ENCODE measurements around the gene SATB1. TPM values are rescaled to one million over a fixed set of nuclear protein-coding genes. Genes with fewer than 3 reads are reported as not detected.
"Not testable (repeated sequence)": the region's sequence is repeated elsewhere in the genome, so short reads cannot be mapped to it uniquely, and the experiment has no call there.

SATB1 gene
- total RNA-seq: 100 to 1,000 TPM; 546 to 561 TPM

DNA sequence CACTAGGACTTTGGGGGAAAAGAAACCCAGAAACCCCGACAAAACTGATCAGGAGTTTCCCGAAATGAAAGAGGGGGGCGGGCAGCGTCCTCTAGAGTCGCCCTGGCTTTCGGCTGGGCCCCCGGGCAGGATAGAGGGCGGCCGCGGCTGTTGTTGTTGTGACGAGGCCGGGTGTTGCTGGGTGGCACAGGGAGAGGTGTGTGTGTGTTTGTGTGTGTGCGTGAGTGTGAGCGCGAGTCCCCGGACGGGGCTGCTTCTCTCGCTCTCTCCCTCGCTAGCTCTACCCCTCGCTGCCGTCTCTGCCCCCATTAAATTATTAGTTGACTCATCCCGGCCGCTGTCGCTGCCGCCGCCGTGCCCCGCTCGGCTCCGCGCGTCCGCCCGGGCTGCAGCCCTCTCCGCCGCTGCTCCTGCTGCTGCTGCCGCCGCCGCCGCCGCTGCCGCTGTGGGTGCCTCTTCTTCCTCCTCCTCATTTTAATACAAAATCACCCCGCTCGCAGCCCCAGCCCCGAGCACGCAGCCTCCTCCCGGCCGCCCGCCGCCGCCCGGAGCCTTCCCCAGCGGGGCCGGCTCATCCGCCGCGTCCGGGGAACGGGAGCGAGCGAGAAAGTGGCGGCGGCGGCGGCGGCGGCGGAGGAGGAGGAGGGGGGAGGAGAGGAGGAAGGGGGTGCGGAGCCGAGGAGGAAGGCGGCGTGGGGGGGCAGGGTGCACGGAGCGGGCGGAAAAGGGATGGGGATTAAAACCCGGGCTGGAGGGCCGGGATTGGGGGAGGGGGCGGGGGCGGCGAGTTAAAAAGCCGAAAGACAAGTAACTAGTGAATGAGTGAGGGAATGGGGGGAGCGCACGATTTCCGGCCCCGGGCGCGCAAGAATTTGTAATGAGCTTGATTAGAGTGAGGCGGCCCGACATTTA is at the start of gene SATB1:
Gene SATB1, minus strand, starts transcription at position 611 of the 912 bp plus-strand sequence. CDS start 4,372 bp downstream, outside the sequence.
- Mint-ChIP-seq H3K4me3 (peak within 1 kb of the TSS; percentile 86), H3K27me3 (no peaks in the 10 kb centered on the region), H3K4me1 (ENCODE audit: low read depth) (peaks cover 74% of the 10 kb centered on the region), H3K36me3 (peaks cover 83% of the 10 kb centered on the region), H3K9me3 (no peaks in the 10 kb centered on the region), H3K27ac (peak within 1 kb of the TSS; percentile 84)
- ChIA-PET CTCF (no interaction called here), POLR2A (interaction anchor here (1.2 to 3.4 kb wide), 5 partner anchors 8 to 19 kb away, joined by 5 to 14 read pairs (median 10); no protein-coding TSS in a partner anchor)
- peak; percentile 78 for DNase-seq
- intact Hi-C loops (cut with micrococcal nuclease): loop anchor here (10.0 kb wide), 1 partner anchor 560 kb away; no protein-coding TSS in a partner anchor

DNA sequence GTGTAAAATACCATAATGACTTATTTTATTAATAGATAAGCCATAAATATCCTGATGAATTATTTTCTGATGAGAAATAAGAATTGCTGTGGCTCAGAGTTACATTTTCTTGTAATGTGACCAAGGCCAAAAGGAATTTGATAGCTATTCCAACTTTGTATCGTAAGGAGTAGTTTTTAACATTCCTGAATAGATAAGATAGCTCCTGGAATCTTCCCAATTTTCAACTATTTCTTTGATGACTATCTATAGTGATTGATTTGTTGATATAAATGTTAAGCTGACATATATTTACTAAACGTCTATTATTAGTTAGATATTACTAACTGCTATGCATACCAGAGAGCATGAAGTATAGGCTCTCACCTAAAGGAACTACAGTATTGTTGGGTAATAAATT is 49.1 kb upstream of the SATB1 start:
- peaks cover 43% of the 10 kb centered on the region for H3K36me3 Mint-ChIP-seq
- CTCF ChIA-PET: no interaction called here
- POLR2A ChIA-PET: no interaction called here

DNA sequence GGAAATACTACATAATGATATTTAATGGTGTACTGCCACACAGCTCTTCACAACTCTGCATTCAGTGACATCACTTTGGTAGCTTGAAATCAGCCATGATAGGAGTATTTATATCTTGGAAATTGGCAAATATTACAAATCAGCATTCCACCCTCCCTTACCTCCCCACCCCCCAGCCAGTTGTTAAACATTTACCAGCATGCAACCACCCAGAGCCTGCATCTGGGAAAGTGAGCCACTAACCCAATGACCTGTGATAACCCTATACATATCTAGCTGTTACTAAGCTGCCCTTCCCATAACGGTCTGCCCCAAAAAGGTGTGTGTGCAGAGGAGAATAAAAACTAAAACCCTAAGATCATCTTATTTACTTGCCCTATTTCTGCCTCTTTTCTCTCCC is 44.6 kb upstream of the SATB1 start:
- H3K4me1 Mint-ChIP-seq (ENCODE audit: low read depth): no peaks in the 10 kb centered on the region
- CTCF ChIA-PET: no interaction called here
- no peak overlapping the region for H3K4me3 Mint-ChIP-seq
- no peaks in the 10 kb centered on the region for H3K27me3 Mint-ChIP-seq
- H3K27ac Mint-ChIP-seq: no peak overlapping the region
- no peaks in the 10 kb centered on the region for H3K9me3 Mint-ChIP-seq
- peaks cover 67% of the 10 kb centered on the region for H3K36me3 Mint-ChIP-seq
- POLR2A ChIA-PET: no interaction called here
- intact Hi-C loops (cut with micrococcal nuclease): no loop called here
- DNase-seq: no peak

More for the DNA sequence above, 49.1 kb upstream of the SATB1 start:
- no peaks in the 10 kb centered on the region for H3K27me3 Mint-ChIP-seq
- no peak overlapping the region for H3K27ac Mint-ChIP-seq
- peaks cover 5% of the 10 kb centered on the region for H3K4me1 Mint-ChIP-seq (ENCODE audit: low read depth)
- H3K9me3 Mint-ChIP-seq: no peaks in the 10 kb centered on the region
- intact Hi-C loops (cut with micrococcal nuclease): no loop called here
- DNase-seq: no peak
- H3K4me3 Mint-ChIP-seq: no peak overlapping the region

DNA sequence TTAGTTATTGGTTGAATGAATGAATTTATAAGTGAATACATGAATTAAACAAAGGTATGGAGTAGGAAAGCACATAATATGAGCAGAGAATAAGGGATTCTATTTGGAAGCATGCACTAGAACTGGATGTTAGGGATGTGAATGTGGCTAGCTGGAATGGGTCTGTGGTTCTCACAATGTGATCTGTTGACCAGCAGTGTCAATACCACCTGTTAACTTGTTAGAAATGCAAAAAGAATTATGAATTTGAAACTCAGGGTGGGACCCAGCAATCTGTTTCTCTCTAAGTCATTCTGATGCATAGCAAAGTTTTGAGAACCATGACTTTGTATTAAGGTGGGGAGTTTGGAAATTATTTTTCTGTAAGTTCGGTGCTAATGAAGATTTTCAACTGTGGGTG is 41.0 kb upstream of the SATB1 start:
- Mint-ChIP-seq H3K27me3 (no peaks in the 10 kb centered on the region), H3K4me3 (no peak overlapping the region), H3K4me1 (ENCODE audit: low read depth) (no peaks in the 10 kb centered on the region), H3K36me3 (peaks cover 70% of the 10 kb centered on the region), H3K27ac (no peak overlapping the region), H3K9me3 (peaks cover 5% of the 10 kb centered on the region)
- CTCF ChIA-PET: no interaction called here
- intact Hi-C loops (cut with micrococcal nuclease): no loop called here
- POLR2A ChIA-PET: no interaction called here
- DNase-seq: no peak

DNA sequence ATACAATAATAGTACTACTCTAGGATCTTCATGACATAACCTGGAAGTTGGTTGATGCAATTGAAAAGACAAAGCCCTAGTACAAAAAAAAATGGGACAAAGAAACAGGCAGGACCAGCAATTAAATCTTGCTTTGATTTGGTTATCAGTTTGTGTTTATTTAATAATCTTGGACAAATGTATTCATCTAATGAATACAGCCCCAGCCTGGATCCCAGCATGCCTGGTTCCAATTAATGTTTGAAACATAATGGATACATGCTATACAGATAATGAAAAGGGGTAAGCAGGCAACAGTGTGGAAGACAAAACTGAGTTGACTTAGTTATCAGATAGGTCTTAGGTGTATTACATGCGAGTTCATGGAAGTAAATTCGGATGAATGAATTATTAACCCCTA is 29.6 kb upstream of the SATB1 start:
- Mint-ChIP-seq H3K4me3 (no peak overlapping the region), H3K27me3 (no peaks in the 10 kb centered on the region), H3K27ac (no peak overlapping the region), H3K36me3 (peaks cover 62% of the 10 kb centered on the region), H3K9me3 (peaks cover 22% of the 10 kb centered on the region), H3K4me1 (ENCODE audit: low read depth) (peaks cover 52% of the 10 kb centered on the region)
- no peak for DNase-seq
- ChIA-PET POLR2A (no interaction called here), CTCF (interaction anchor here (2.2 kb wide), 1 partner anchor 10 kb away, joined by 4 read pairs; no protein-coding TSS in a partner anchor)
- intact Hi-C loops (cut with micrococcal nuclease): loop anchor here (1.0 kb wide), 1 partner anchor 7 kb away; no protein-coding TSS in a partner anchor

DNA sequence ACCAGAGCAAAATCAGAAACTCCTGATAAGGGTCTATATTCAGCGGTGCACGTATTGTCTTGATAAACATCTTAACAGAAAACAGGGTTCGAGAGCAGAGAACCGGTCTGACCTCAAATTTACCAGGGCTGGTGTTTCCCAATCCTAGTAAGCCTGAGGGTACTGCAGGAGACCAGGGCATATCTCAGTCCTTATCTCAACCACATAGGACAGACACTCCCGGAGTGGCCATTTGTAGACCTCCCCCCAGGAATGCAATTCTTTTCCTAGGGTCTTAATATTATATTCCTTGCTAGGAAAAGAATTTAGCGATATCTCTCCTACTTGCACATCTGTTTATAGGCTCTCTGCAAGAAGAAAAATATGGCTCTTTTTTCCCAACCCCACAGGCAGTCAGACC is 24.5 kb upstream of the SATB1 start:
- Mint-ChIP-seq H3K36me3 (peaks cover 82% of the 10 kb centered on the region), H3K9me3 (peaks cover 28% of the 10 kb centered on the region), H3K4me1 (ENCODE audit: low read depth) (peaks cover 56% of the 10 kb centered on the region)
- POLR2A ChIA-PET, H3K27me3 Mint-ChIP-seq, CTCF ChIA-PET, DNase-seq, H3K4me3 Mint-ChIP-seq, H3K27ac Mint-ChIP-seq: not testable (repeated sequence)
- intact Hi-C loops (cut with micrococcal nuclease): loop anchor here (5.0 to 10.0 kb wide), 2 partner anchors 707 to 1565 kb away; partner anchors contain the start of genes PLCL2 and TBC1D5

DNA sequence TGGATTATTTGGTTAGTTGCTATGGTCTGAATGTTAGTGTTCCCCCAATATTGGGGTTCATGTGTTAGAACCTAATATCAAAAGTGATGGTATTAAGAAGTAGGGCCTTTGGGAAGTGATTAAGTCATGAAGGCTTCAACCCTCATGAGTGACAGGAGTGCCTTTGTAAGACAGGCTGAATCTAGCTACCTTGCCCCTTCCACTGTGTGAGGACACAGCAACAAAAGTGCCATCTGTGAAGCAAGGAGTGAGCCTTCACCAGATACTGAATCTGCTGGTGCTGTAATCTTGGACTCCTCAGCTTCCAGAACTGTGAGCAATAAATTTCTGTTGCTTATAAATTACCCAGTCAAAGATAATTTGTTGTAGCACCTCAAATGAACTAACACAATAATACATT is 22.6 kb upstream of the SATB1 start:
- POLR2A ChIA-PET: interaction anchor here (1.0 to 9.2 kb wide), 4 partner anchors 9 to 111 kb away, joined by 6 to 95 read pairs (median 9); no protein-coding TSS in a partner anchor
- H3K4me3 Mint-ChIP-seq: peak overlapping the region; percentile 99
- CTCF ChIA-PET: interaction anchor here (4.2 kb wide), 1 partner anchor 311 kb away, joined by 19 read pairs; no protein-coding TSS in a partner anchor
- peaks cover 17% of the 10 kb centered on the region for H3K9me3 Mint-ChIP-seq
- H3K27me3 Mint-ChIP-seq: no peaks in the 10 kb centered on the region
- peak overlapping the region; percentile 99 for H3K27ac Mint-ChIP-seq
- peaks cover 83% of the 10 kb centered on the region for H3K36me3 Mint-ChIP-seq
- no peak for DNase-seq
- H3K4me1 Mint-ChIP-seq (ENCODE audit: low read depth): peaks cover 46% of the 10 kb centered on the region
- intact Hi-C loops (cut with micrococcal nuclease): loop anchor here (1.0 to 10.0 kb wide), 3 partner anchors 8 to 1563 kb away; partner anchors contain the start of genes PLCL2 and TBC1D5

DNA sequence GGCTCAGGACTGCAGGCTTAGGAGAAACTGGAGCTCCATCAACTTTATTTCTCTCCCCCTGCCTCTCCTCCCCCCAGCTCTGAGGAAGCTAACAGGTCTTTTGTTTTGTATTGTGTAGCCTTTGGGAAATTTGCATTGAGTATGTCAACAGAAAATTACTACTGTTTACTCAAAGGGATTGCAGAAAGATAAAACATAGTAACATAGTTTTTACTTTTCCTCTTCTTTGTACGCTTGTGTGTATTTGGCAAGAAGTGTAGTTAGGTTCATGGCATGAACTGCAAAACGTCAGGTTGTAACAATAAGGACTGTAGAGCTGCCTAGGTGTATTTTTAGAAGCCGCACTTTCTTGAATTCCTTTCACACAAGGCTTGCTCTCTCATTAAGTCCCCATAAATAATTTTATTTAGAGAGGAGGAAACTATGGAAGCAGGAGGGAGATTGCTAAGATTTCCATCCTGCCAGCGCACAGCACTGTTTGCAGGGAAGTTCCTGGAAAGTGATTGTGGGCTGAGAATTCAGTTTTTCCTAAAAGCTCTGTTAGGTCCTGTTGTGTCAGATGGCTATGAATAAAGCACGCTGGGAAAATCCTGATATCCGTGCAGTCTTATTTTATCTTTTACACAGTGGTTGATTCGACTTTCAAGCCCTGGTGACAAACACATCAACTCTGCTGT is 21.1 kb upstream of the SATB1 start:
- H3K27me3 Mint-ChIP-seq: no peaks in the 10 kb centered on the region
- H3K4me1 Mint-ChIP-seq (ENCODE audit: low read depth): peaks cover 37% of the 10 kb centered on the region
- DNase-seq: no peak
- H3K27ac Mint-ChIP-seq: peak overlapping the region; percentile 99
- peak overlapping the region; percentile 99 for H3K4me3 Mint-ChIP-seq
- peaks cover 17% of the 10 kb centered on the region for H3K9me3 Mint-ChIP-seq
- H3K36me3 Mint-ChIP-seq: peaks cover 86% of the 10 kb centered on the region
- POLR2A ChIA-PET: interaction anchor here (0.9 to 9.2 kb wide), 9 partner anchors 8 to 294 kb away, joined by 3 to 95 read pairs (median 4); no protein-coding TSS in a partner anchor
- CTCF ChIA-PET: interaction anchor here (0.6 to 4.2 kb wide), 5 partner anchors 33 to 312 kb away, joined by 3 to 19 read pairs (median 3); no protein-coding TSS in a partner anchor
- intact Hi-C loops (cut with micrococcal nuclease): loop anchor here (5.0 to 10.0 kb wide), 2 partner anchors 704 to 1561 kb away; partner anchors contain the start of genes PLCL2 and TBC1D5

DNA sequence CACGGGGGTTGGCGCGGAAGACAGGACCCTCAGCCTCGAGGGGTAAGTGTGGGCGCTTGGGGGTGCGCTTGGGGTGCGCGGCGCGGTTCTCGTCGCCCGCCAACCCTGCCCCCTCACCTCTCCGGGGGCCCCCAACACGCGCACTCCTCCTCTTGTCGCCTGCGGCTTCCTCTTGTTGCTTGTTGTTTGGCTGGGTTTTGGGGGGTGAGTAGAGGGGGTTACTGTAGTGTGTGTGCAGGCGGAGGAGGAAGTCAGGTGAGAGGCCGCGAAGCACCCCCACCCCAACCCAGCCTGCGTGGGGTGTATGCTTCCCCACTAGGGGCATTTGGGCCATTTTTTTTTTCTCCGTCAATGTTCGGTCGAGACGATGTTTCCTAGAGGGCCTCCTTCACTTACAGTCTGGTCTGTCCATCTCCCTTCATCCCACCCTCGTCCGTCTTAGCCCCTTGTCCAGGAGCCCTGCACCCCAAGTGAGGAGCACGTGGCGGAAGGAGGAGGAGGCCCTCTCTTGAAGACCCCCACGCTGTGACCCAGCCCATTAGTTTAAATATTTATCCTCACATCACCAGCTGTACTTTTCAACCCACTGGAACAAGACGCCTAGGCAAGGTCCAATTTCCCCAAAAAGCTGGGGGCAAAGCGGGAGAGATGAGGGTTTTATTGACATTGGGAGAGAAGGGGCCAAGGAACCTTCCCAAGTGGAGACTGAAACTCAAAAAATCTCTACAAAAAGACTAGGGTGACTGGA is 20.4 kb upstream of the SATB1 start:
- ChIA-PET CTCF (interaction anchor here (0.6 to 4.2 kb wide), 7 partner anchors 33 to 313 kb away, joined by 3 to 19 read pairs (median 3); no protein-coding TSS in a partner anchor), POLR2A (interaction anchor here (0.6 to 9.2 kb wide), 18 partner anchors 7 to 295 kb away, joined by 3 to 95 read pairs (median 4); no protein-coding TSS in a partner anchor)
- H3K4me1 Mint-ChIP-seq (ENCODE audit: low read depth): peaks cover 34% of the 10 kb centered on the region
- peaks cover 86% of the 10 kb centered on the region for H3K36me3 Mint-ChIP-seq
- peaks cover 17% of the 10 kb centered on the region for H3K9me3 Mint-ChIP-seq
- peak overlapping the region; percentile 99 for H3K4me3 Mint-ChIP-seq
- peak overlapping the region; percentile 99 for H3K27ac Mint-ChIP-seq
- DNase-seq: peak; percentile 80
- no peaks in the 10 kb centered on the region for H3K27me3 Mint-ChIP-seq
- intact Hi-C loops (cut with micrococcal nuclease): loop anchor here (1.0 to 10.0 kb wide), 6 partner anchors 111 to 1561 kb away; partner anchors contain the start of genes PLCL2 and TBC1D5

DNA sequence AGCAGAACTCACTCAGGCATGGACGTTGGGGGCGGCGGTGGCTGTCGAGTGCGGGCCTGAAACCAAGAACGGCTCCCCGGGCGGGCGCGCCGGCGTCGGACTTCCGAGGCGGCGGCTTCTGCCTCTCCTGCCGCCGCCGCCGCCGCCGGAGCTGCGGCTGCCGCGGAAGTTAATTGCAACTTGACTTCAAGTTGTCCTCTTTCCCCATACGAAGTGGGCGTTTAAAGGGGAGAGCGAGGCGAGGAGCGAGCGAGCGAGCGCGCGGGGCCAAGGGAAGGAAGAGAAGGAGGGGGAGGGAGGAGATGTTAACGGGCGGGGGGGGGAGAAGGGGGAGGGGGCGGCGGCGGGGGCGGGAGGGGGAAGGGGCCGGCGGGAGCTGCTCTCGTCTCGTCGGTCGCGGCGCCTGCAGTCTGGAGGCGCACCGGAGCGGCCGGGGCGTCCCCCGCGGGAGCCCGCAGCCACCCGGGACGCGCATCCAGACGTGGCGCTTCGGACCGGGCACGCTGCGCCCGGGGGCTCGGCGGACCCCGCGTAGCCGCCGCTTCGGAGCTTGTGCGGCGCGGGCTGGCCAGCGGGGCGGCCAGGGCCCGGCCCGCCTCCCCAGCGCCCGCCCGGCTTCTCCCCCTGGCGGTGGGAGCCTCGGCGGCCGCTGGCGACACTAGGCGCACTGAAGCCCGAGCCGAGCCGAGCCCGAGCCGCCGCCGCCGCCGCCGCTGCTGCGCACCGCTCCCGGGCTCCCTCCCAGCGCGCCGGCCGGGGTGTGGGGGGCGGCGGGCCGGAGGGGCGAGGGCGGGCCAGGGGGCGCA is 19.7 kb upstream of the SATB1 start:
- Mint-ChIP-seq H3K9me3 (peaks cover 15% of the 10 kb centered on the region), H3K4me3 (peak overlapping the region; percentile 99), H3K27me3 (no peaks in the 10 kb centered on the region), H3K27ac (peak overlapping the region; percentile 99), H3K36me3 (peaks cover 91% of the 10 kb centered on the region), H3K4me1 (ENCODE audit: low read depth) (peaks cover 36% of the 10 kb centered on the region)
- peak; percentile 87 for DNase-seq
- ChIA-PET POLR2A (interaction anchor here (0.7 to 9.2 kb wide), 18 partner anchors 8 to 300 kb away, joined by 3 to 95 read pairs (median 4); partner anchors contain the start of gene SATB1), CTCF (interaction anchor here (0.6 to 4.2 kb wide), 9 partner anchors 11 to 544 kb away, joined by 3 to 19 read pairs (median 3); no protein-coding TSS in a partner anchor)
- intact Hi-C loops (cut with micrococcal nuclease): loop anchor here (1.0 to 10.0 kb wide), 6 partner anchors 112 to 1560 kb away; partner anchors contain the start of genes PLCL2 and TBC1D5

Measured in activated CD4-positive, alpha-beta memory T cell treated with anti-CD3 and anti-CD28 coated beads for 36 hours (primary cell).